Measurements from ENCODE around the gene MORN1.

MORN1 gene

GRCh38 chr1:2284932-2285331 lies 106.4 kb downstream of the MORN1 start:
- Mint-ChIP-seq H3K27me3 (ENCODE audit: low read depth) (no peaks in the 10 kb centered on the region), H3K4me3 (no peak overlapping the region), H3K4me1 (ENCODE audit: low read depth) (peaks cover 18% of the 10 kb centered on the region), H3K9me3 (no peaks in the 10 kb centered on the region), H3K36me3 (ENCODE audit: low read depth) (peaks cover 11% of the 10 kb centered on the region), H3K27ac (no peak overlapping the region)
- DNase-seq (ENCODE audit: low spot score): no peak

- no peaks in the 10 kb centered on the region for H3K9me3 Mint-ChIP-seq
- no peak overlapping the region for H3K27ac Mint-ChIP-seq
- DNase-seq (ENCODE audit: low spot score): no peak
- H3K4me3 Mint-ChIP-seq: no peak overlapping the region
- H3K4me1 Mint-ChIP-seq (ENCODE audit: low read depth): peaks cover 14% of the 10 kb centered on the region
- peaks cover 13% of the 10 kb centered on the region for H3K36me3 Mint-ChIP-seq (ENCODE audit: low read depth)
- no peaks in the 10 kb centered on the region for H3K27me3 Mint-ChIP-seq (ENCODE audit: low read depth)
Observed at GRCh38 chr1:2283991-2284895, 107.1 kb downstream of the MORN1 start.

- peaks cover 7% of the 10 kb centered on the region for H3K36me3 Mint-ChIP-seq (ENCODE audit: low read depth)
- no peak overlapping the region for H3K27ac Mint-ChIP-seq
- peaks cover 9% of the 10 kb centered on the region for H3K4me1 Mint-ChIP-seq (ENCODE audit: low read depth)
- H3K9me3 Mint-ChIP-seq: no peaks in the 10 kb centered on the region
- DNase-seq (ENCODE audit: low spot score): no peak
- H3K4me3 Mint-ChIP-seq: no peak overlapping the region
- no peaks in the 10 kb centered on the region for H3K27me3 Mint-ChIP-seq (ENCODE audit: low read depth)
Observed at GRCh38 chr1:2283371-2283990, 107.9 kb downstream of the MORN1 start.

GRCh38 chr1:2282556-2283270 lies 108.6 kb downstream of the MORN1 start:
- Mint-ChIP-seq H3K36me3 (ENCODE audit: low read depth) (peaks cover 5% of the 10 kb centered on the region), H3K27me3 (ENCODE audit: low read depth) (no peaks in the 10 kb centered on the region), H3K27ac (no peak overlapping the region), H3K9me3 (no peaks in the 10 kb centered on the region), H3K4me3 (no peak overlapping the region), H3K4me1 (ENCODE audit: low read depth) (peaks cover 6% of the 10 kb centered on the region)
- DNase-seq (ENCODE audit: low spot score): no peak

DNA sequence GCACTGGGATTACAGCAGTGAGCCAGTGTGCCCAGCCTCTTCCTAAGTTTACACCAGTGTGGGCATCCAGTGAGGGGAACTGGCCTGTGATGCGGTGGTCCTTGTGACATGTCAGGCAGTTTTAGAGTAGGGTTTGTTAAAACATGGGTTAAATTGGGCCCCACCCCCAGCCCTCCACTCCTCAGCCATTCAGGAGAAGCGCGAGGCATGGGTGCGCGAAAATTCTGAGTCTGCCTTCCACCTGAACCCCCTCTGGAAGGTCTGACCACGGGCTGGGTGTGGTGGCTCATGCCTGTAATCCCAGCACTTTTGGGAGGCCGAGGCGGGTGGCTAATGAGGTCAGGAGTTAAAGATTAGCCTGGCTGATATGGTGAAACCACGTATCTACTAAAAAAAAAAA lies 111.5 kb downstream of the MORN1 start:
- no peak overlapping the region for H3K27ac Mint-ChIP-seq
- DNase-seq (ENCODE audit: low spot score): no peak
- peaks cover 22% of the 10 kb centered on the region for H3K4me1 Mint-ChIP-seq (ENCODE audit: low read depth)
- no peaks in the 10 kb centered on the region for H3K9me3 Mint-ChIP-seq
- H3K36me3 Mint-ChIP-seq (ENCODE audit: low read depth): peaks cover 14% of the 10 kb centered on the region
- H3K4me3 Mint-ChIP-seq: no peak overlapping the region
- H3K27me3 Mint-ChIP-seq (ENCODE audit: low read depth): no peaks in the 10 kb centered on the region

GRCh38 chr1:2279210-2279639 lies 112.1 kb downstream of the MORN1 start:
- Mint-ChIP-seq H3K36me3 (ENCODE audit: low read depth) (peaks cover 14% of the 10 kb centered on the region), H3K4me1 (ENCODE audit: low read depth) (peaks cover 22% of the 10 kb centered on the region), H3K27ac (no peak overlapping the region), H3K4me3 (no peak overlapping the region), H3K9me3 (no peaks in the 10 kb centered on the region), H3K27me3 (ENCODE audit: low read depth) (no peaks in the 10 kb centered on the region)
- DNase-seq (ENCODE audit: low spot score): no peak

GRCh38 chr1:2278591-2279209 lies 112.7 kb downstream of the MORN1 start:
- H3K36me3 Mint-ChIP-seq (ENCODE audit: low read depth): peaks cover 14% of the 10 kb centered on the region
- peaks cover 22% of the 10 kb centered on the region for H3K4me1 Mint-ChIP-seq (ENCODE audit: low read depth)
- H3K27me3 Mint-ChIP-seq (ENCODE audit: low read depth): no peaks in the 10 kb centered on the region
- no peak for DNase-seq (ENCODE audit: low spot score)
- no peaks in the 10 kb centered on the region for H3K9me3 Mint-ChIP-seq
- no peak overlapping the region for H3K27ac Mint-ChIP-seq
- no peak overlapping the region for H3K4me3 Mint-ChIP-seq

DNA sequence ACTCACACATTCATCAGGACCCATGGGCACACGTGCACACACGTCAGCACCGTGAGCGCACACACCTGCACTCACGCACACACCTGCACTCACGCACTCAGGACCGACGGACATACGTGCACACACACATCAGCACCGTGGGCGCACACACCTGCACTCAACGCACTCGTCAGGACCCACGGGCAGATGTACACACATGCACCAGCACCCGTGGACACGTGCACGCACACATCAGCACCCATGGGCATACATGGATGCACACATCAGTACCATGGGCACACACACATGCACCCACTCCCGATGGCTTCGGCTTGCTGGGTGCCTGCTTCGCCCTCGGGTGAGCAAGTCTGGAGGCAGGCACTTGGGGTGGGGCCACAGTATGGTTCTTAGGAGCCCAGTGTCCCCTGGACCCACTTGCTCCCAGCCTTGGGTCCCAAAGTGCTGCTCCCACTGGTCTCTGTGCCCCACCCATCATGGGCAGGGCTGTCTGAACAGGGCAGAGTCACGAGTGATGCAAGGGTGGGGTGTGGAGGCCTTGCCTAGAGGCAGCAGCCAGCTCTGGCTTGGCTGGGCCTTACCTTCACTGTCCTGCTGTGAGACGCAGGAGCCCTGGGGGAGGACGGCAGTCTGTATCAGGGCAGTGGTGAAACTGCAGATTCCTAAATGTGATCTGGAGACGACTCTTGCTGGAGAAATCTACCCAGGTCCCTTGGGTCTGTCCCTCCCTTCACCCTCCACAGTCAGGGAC lies 113.4 kb downstream of the MORN1 start:
- H3K27ac Mint-ChIP-seq: no peak overlapping the region
- DNase-seq (ENCODE audit: low spot score): no peak
- H3K9me3 Mint-ChIP-seq: no peaks in the 10 kb centered on the region
- peaks cover 22% of the 10 kb centered on the region for H3K4me1 Mint-ChIP-seq (ENCODE audit: low read depth)
- peaks cover 14% of the 10 kb centered on the region for H3K36me3 Mint-ChIP-seq (ENCODE audit: low read depth)
- no peaks in the 10 kb centered on the region for H3K27me3 Mint-ChIP-seq (ENCODE audit: low read depth)
- no peak overlapping the region for H3K4me3 Mint-ChIP-seq

GRCh38 chr1:2276803-2277580 lies 114.4 kb downstream of the MORN1 start:
- H3K27me3 Mint-ChIP-seq (ENCODE audit: low read depth): no peaks in the 10 kb centered on the region
- no peak overlapping the region for H3K4me3 Mint-ChIP-seq
- H3K36me3 Mint-ChIP-seq (ENCODE audit: low read depth): peaks cover 14% of the 10 kb centered on the region
- peaks cover 22% of the 10 kb centered on the region for H3K4me1 Mint-ChIP-seq (ENCODE audit: low read depth)
- DNase-seq (ENCODE audit: low spot score): no peak
- peak overlapping the region; percentile 15 for H3K27ac Mint-ChIP-seq
- H3K9me3 Mint-ChIP-seq: no peaks in the 10 kb centered on the region

- Mint-ChIP-seq H3K36me3 (ENCODE audit: low read depth) (peaks cover 14% of the 10 kb centered on the region), H3K27ac (peak overlapping the region; percentile 57), H3K4me3 (no peak overlapping the region), H3K9me3 (no peaks in the 10 kb centered on the region), H3K4me1 (ENCODE audit: low read depth) (peaks cover 22% of the 10 kb centered on the region), H3K27me3 (ENCODE audit: low read depth) (no peaks in the 10 kb centered on the region)
- no peak for DNase-seq (ENCODE audit: low spot score)
Observed at GRCh38 chr1:2275796-2276536, 115.4 kb downstream of the MORN1 start.

DNA sequence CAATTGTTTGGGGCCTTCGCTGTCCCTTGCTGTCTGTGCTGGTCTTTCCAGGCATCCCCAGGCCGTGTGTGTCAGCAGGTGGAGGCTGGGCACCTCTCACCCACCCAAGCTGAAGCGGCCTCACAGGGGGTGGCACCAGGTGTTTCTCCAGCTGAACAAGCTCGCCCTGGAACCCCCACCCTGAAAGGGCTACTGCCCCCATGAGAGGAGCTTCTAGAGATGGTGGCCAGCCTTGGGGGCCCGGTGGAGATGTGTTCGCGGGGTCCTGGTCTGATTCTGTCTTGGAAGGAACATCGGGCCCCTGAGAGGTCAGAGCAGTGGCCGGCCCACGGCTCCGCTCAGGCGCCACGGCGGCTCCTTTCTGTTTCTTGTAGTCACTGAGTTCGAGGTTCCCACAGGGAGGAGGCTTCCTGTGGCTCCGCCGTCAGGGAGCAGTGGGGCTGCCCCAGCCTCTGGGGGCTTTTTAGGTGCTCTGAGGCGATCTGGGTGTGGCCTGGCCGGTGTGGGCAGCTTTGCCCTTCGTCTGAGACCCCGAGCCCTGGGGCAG lies 116.4 kb downstream of the MORN1 start:
- Mint-ChIP-seq H3K27me3 (ENCODE audit: low read depth) (no peaks in the 10 kb centered on the region), H3K27ac (no peak overlapping the region), H3K9me3 (no peaks in the 10 kb centered on the region), H3K4me1 (ENCODE audit: low read depth) (peaks cover 22% of the 10 kb centered on the region), H3K4me3 (no peak overlapping the region), H3K36me3 (ENCODE audit: low read depth) (peaks cover 14% of the 10 kb centered on the region)
- no peak for DNase-seq (ENCODE audit: low spot score)

Data from T-helper 2 cell treated with Interferon-gamma antibody and Interleukin-4, amounts not matched to agents 5 μg/mL and 100 μg/mL, for 36 hours (primary cell).